SKM-1 (cell line): ENCODE measurements around the gene SMIM35.
"Not testable (repeated sequence)": the region's sequence is repeated elsewhere in the genome, so short reads cannot be mapped to it uniquely, and the experiment has no call there.

Experiments used
- DNase-seq: peaks from one replicate; lab custom pipeline; 2025; ENCODE audit not compliant: unreplicated experiment; lab: John Stamatoyannopoulos, UW

Gene SMIM35

GRCh38 chr11:118046051-118046963 is 40.5 kb downstream of the SMIM35 start:
- DNase-seq: no peak

GRCh38 chr11:118045191-118045590 is 41.6 kb downstream of the SMIM35 start:
- DNase-seq: no peak

DNA sequence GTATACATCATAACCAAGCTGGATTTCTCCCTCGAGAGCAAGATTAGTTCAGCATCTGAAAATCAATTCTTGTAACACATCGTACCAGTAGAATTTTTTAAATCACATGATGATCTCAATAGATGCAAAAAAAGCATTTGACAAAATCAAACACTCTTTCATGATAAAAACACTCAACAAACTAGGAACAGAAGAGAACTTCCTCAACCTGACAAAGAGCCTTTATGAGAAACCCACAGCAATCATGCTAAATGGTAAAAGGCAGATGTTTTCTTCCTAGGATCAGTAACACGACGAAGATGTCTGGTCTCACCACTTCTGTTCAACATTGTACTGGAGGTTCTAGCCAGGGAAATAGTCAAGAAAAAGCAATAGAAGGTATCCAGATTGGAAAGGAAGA is 44.0 kb downstream of the SMIM35 start:
- no peak for DNase-seq

DNA sequence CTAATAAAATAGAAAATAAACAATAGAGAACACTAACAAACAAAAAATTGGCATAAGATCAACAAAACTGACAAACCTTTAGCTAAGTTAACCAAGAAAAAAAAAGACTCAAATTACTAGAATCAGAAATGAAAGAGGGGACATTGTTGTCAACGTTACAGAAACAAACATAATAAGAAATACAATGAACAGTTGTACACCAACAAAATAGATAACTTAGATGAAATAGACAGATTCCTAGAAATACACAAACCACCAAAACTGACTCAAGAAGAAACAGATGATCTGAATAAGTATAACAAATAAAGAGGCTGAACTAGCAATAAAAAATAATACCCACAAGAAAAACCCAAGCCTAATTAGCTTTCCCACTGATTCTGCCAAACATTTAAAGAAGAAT is 44.6 kb downstream of the SMIM35 start:
- no peak for DNase-seq

GRCh38 chr11:118033443-118033842 is 53.3 kb downstream of the SMIM35 start:
- no peak for DNase-seq

GRCh38 chr11:118028626-118029025 is 58.1 kb downstream of the SMIM35 start:
- DNase-seq: no peak

DNA sequence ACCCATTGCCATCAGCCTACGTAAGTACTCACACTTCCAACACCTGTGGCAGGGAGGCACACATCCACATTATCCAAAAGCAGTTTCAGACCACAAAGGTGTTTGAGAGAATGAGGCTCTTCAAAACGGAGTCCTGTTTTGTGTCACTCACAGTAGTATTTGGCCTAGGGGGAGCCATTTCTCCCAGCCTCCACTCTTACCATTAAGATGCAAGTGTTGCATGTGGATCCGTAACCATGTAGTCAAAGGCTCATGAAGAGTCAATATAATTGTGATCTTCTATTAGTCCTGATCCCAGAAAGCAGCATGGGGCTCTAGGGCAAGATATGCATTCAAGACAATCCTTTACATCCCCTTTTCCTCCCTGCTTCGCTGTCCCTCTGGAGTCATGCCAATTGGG is 59.1 kb downstream of the SMIM35 start:
- no peak for DNase-seq

GRCh38 chr11:118021146-118021545 is 65.6 kb downstream of the SMIM35 start:
- DNase-seq: no peak

DNA sequence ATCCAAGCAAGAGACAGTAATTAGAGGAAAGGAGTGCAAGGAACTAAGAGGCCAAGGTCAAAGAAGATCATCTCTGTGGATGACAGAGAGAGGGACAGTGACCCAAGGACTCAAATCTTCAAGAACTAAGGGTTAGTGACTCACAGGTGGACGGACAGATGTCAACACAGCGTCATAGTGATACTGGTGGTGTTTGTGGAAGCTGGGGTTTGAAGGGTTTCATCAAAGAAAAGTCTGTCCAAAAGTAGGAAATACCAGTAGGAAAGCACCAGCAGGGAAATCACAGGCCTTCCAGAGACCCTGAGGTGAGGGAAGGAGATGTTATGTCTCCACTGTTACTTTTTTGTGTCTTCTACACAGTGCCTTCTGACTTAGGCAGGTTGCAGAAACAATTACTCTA is 68.4 kb downstream of the SMIM35 start:
- DNase-seq: no peak

DNA sequence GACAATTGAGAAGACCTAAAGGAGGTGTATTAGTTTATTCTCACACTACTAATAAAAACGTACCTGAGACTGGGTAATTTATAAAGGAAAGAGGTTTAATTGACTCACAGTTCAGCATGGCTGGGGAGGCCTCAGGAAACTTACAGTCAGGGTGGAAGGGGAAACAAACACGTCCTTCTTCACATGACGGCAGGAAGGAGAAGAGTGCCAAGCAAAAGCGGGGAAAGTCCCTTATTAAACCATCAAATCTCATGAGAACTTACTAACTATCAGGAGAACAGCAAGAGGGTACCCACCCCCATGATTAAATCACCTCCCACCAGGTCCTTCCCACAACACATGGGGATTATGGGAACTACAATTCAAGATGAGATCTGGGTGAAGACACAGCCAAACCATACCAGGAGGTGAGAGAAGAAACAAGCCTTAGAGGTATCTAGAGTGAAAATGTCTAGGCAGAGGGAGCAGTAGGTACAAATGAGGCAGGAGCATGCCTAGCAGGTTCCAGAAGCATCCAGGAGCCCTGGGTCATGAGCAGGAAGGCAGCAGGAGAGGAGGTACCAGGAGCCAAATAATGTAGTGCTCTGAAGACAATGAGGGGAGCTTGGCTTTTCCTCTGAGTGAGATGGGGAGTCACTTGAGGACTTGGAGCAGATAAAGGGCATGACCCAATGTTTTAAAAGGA is 69.0 kb downstream of the SMIM35 start:
- DNase-seq: no peak

GRCh38 chr11:118017111-118017510 is 69.7 kb downstream of the SMIM35 start:
- no peak for DNase-seq

DNA sequence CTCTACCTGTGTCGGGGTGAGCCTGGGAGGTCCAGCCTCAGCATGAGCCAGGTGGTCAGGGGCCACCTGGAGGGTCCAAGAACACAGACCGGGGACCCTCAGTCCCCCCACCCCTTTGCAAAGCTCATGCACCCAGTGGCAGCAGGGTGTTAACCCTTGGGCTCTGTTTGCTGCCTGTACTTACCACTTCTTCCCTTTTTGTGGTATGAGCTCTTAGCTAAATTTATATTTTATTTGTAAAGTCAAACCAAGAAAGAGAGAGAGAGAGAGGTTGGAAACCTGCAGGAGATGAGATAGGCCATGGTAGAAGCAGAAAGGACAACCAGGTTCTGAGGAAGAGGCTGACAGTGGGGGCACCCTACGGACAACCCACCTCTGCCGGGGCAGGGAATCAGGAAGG is 70.7 kb downstream of the SMIM35 start:
- no peak for DNase-seq

- DNase-seq: no peak
These were observed 71.3 kb downstream of the SMIM35 start for GRCh38 chr11:118015385-118015841.

DNA sequence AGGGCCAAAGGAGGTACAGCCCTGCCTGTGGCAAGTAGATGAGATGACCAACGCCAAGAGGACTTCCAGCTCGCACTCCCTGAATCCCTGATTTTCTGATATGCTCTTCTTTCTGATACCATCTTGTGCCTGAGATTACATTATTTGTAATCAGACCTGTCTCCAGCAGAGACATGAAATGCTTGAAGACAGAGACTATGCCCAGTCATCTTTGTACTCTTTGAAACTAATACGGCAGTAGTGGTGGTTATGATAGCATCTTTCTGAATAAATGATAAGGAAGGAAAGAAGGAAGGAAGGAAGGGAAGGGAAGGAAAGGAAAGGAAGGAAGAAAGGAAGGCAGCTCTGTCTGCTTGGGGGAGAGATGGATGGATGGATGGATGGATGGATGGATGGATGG is 72.7 kb downstream of the SMIM35 start:
- no peak for DNase-seq

GRCh38 chr11:118012083-118012669 is 74.6 kb downstream of the SMIM35 start:
- DNase-seq: peak; percentile 51

GRCh38 chr11:118010738-118011461 is 75.9 kb downstream of the SMIM35 start:
- peak; percentile 85 for DNase-seq

DNA sequence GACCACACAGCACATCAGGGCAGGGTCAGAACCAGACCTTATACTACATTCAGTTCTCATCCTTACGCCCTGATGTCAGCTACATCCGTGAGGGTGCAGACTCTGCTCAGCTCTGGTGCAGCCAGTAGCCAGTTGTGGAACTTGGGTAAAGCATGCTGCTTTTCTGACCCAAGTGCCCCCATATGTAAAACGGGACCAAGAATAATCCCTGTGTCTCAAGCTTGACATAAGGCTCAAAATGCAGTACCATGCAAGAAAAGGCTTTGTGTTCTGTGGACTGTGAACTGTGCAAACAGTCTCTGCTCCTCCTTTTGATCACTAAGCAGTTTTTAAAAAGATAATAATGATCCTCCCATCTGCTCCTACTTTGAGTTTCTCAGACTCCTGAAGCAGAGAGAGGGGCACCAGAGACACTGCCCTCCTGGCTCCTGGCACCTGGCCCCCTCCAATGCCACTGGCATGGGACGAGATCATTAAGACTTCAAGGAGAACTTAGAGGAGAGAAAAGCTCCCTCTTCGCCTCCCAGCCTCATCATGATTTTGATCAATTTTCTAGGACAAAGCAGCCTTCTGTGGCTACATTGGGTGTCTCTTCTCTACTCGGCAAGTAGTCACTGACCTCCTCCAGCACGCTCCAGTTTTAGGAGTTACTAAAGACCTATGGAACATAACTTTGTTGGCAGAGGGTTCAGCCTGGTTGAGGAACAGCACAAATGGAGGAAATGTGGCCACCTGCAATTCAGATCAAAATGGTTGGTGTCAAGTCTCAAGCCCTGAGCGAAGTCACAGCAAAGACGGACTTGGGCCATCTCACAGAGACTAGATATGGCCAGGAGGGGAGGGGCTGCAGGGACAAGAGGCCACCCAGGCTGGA is 76.7 kb downstream of the SMIM35 start:
- no peak for DNase-seq

DNA sequence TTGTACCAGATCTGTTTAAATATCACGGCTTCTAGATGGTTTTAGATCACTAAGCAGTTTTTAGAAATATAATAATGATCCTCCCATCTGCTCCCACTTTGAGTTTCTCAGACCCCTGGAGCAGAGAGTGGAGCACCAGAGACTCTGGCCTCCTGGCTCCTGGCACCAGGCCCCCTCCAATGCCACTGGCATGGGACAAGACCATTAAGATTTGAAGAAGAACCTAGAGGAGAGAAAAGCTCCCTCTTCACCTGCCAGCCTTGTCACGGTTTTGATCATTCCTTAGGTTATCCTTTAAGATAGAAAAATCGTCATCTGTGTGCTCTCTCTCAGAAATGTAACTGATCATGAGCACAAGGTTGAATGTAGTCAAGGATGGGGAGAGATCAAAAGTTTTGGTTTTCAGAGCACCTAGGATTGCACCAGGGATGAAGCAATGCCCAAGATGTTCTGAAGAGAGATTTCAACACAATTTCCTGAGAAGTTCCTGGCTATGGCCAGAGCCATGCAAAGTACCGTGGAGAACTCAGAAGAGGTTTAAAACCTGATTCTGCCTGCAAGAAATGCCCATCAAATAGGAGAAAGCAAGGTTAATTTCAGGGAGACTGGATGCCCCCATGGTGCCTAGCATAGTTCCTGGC is 78.4 kb downstream of the SMIM35 start:
- peak; percentile 55 for DNase-seq

DNA sequence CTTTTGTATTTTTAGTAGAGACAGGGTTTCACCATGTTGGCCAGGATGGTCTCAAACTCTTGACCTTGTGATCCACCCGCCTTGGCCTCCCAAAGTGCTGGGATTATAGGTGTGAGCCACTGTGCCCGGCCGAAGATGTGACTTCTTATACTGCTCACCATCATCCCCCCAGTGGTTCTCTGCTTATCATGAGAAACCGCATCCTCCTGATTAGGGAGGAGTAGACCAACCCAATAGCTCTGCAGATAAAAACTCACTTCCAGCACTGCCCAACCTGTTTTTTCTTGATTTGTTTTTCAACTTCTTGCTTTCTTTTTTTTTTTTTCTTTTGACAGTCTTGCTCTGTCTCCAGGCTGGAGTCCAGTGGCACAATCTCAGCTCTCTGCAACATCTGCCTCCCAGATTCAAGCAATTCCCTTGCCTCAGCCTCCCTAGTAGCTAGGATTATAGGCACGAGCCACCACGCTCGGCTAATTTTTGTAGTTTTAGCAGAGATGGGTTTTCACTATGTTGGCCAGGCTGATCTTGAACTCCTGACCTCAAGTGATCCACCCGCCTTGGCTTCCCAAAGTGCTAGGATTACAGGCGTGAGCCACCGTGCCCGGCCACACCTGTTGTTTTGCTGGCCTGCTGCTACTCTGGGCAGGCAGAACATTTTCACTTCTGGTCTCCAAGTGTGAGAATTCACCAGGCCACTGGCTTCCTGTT is 79.0 kb downstream of the SMIM35 start:
- DNase-seq: not testable (repeated sequence)
